NB4 (cell line): ENCODE measurements around the gene CAMK1G.

Source experiments
- DNase-seq: peaks from one replicate; pipeline ENCODE4 v3.0.0; 2010; ENCODE audit warnings: low read depth
- H3K4me3 ChIP-seq: one replicate; pipeline ENCODE4 v1.5.1; 2011; ENCODE audit warnings: mild to moderate bottlenecking, low read depth, low read length, moderate library complexity
- MYC ChIP-seq: IDR thresholded peaks from 2 replicates; pipeline ENCODE4 v1.6.1; 2011; ENCODE audit warnings: low read depth, low read length
- POLR2A ChIP-seq: IDR thresholded peaks from 2 replicates; pipeline ENCODE4 v1.6.1; 2011; ENCODE audit warnings: mild to moderate bottlenecking; ENCODE audit not compliant: insufficient read length; ENCODE audit errors: extremely low read depth
- TF ChIP-seq, protein P1 (sequence below): IDR thresholded peaks from 2 replicates; pipeline ENCODE4 v1.6.1; 2011; ENCODE audit warnings: low read depth, low read length
- TF ChIP-seq, protein P2 (sequence below): IDR thresholded peaks from one replicate; pipeline ENCODE4 v1.5.1; 2012; ENCODE audit warnings: low read depth, low read length

CAMK1G gene

DNA sequence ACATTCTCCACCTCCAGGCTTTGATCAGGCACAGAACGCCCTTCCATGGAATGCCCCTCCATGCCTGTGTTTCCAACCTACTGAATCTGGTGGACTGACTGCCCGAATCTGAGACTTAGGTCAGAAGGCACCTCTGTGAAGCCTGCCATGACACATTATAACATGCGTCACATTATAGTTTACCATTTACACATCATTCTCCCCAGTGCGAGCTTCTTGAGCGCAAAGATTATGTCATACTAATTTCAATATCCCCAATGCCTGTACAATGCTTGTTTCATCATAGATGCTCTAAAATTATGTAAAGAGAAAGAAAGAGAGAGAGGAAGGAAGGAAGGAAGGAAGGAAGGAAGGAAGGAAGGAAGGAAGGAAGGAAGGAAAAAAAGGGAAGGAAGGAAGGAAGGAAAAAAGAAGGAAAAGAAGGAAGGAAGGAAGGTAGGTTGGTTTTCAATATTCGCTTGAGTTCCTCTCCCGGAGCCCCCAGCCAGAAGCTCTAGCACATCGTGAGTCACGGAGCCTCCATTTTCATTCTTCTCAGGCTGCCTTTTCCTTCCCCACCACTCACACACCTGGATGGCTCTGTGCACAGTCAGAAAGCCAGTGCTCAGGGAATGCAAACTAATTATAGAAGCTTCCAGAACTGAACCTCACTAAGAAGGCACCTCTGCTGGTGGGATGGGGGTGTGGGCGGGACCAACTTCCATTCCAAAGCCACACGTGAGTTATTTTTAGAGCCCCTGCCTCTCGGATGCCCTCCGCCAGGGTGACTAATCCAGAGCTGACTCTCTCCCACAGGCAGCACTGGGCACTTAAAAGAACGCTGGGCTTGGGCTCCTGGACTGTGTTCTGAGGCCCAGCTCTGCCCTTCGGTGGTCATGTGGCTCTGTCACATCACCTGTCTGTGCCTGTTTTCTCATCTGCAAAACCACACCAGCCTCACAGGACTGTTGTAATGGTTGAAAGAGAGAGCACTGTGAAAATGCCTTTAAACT is 41.3 kb downstream of the CAMK1G start:
- H3K4me3 ChIP-seq = no peak overlapping the region
- no peak for DNase-seq
- TF ChIP-seq MYC (no peak), POLR2A (no peak)
- TF ChIP-seq, protein P1, sequence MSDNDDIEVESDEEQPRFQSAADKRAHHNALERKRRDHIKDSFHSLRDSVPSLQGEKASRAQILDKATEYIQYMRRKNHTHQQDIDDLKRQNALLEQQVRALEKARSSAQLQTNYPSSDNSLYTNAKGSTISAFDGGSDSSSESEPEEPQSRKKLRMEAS = no peak
- TF ChIP-seq, protein P2, sequence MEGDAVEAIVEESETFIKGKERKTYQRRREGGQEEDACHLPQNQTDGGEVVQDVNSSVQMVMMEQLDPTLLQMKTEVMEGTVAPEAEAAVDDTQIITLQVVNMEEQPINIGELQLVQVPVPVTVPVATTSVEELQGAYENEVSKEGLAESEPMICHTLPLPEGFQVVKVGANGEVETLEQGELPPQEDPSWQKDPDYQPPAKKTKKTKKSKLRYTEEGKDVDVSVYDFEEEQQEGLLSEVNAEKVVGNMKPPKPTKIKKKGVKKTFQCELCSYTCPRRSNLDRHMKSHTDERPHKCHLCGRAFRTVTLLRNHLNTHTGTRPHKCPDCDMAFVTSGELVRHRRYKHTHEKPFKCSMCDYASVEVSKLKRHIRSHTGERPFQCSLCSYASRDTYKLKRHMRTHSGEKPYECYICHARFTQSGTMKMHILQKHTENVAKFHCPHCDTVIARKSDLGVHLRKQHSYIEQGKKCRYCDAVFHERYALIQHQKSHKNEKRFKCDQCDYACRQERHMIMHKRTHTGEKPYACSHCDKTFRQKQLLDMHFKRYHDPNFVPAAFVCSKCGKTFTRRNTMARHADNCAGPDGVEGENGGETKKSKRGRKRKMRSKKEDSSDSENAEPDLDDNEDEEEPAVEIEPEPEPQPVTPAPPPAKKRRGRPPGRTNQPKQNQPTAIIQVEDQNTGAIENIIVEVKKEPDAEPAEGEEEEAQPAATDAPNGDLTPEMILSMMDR = no peak

DNA sequence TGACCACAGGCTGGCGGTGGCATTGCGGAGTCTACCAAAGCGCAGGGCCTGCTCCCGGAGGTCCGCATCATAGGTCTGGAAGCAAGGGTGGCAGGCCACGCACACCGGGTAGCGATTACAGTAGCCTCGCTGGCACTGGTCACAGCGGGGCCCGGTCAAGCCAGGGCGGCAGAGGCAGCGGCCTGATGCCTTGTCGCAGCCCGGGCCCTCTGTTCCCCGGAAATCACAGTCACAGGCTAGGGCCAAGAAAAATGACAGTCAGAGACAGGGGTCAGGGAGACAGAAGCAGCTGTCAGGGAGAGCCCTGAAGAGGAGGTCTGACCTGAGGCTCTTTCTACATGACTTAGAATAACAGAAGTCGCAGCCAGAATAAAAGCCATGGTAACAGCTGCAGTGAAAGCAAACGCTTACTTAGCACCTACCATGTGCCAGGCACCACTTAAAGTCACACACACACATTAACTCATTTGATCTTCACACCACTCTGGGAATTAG is 42.3 kb downstream of the CAMK1G start:
- DNase-seq = no peak
- TF ChIP-seq, protein P1 = no peak
- TF ChIP-seq POLR2A (no peak), MYC (no peak)
- TF ChIP-seq, protein P2 = no peak
- H3K4me3 ChIP-seq = no peak overlapping the region

DNA sequence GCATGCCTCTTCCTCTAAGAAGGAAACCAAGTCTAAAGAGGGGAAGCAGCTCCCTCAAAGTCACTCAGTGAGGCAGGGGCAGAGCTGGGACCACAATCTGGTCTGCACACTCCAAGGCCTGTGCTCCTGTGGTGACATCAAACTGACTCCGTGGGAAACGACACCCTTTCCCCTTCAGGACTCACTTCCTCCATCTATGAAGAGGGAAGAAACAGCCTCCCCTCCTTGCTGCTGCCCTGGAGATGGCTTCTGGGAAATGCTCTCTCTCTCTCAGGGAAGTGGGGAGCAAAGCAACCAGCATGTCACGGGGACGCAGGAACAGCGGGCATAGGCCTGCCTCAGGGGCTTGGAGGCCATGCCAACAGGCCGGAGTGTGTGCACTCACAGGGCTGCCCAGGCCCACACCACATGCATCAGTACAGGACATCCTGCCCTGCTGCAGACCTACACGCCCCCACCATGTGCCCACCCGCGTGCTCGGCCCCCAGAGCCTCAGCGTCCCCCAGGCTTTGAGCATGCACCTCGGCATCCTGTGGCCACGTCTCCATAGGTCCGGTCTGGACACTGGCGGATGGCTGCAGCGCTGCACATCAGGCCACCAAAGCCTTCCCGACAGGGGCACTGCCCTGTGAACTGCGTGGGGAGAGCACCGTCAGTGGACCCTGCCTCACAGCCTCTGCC is 43.0 kb downstream of the CAMK1G start:
- no peak overlapping the region for H3K4me3 ChIP-seq
- no peak for DNase-seq
- no peak for TF ChIP-seq POLR2A
- TF ChIP-seq, protein P2 = no peak
- TF ChIP-seq, protein P1 = no peak
- no peak for TF ChIP-seq MYC

DNA sequence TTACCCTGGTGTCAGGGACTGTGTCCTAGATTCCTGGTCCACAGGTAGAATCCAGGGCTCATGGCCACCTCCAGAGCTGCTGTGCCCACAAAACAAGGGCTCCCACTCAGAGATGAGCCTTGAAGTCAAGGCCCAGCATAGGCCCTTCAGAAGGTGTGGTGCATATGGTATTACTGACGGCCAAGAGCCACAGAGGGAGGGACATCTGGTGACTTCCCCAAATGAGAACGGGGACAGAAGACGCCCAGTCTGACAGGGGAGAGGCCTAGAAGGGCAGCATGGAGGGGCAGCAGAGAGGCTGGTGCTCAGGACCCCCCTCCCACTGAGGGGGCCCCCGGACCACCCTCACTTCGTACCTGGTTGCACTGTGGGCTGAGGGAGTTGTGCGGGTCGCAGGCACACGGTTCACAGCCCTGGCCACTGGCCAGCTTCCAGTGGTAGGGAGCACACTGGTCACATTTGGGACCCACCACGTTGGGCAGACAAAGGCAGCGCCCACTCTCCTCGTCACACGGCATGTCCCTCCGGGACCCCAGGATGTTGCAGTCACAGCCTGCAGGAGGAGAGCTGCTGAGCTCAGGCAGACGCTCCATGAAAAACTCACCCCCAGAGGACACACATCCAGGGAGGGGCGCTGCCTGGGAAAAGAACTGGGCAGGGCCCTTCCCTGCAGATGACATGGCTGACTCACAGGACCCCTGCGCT is 43.7 kb downstream of the CAMK1G start:
- peak; percentile 32 for DNase-seq
- TF ChIP-seq, protein P1 = no peak
- TF ChIP-seq, protein P2 = no peak
- H3K4me3 ChIP-seq = no peak overlapping the region

DNA sequence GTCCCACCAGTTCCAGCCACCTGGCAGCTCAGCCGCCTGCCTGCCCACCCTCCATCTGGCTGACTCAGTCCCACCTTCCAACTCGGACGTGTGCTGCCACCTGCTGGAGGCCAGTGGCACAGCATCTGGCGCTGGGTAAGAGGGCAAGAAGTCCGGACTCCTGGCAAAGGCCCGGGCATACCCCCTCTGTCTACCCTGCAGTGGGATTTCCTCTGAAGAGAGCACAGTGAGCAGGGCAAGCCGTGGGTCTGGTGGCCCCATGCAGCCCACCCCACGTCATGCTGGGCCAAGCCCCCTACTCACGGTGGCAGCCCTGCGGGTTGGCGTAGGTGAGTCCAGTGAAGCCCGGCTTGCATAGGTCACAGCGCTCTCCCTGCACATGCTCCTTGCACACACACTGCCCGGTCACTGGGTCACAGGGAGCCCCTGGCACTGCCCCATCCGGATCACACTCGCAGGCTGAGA is 44.2 kb downstream of the CAMK1G start:
- H3K4me3 ChIP-seq = no peak overlapping the region
- TF ChIP-seq, protein P2 = peak; percentile 90
- TF ChIP-seq POLR2A = no peak
- peak; percentile 71 for DNase-seq
